ENCODE results near the gene ENDOV. TPM values are rescaled to one million over a fixed set of nuclear protein-coding genes. Genes with fewer than 3 reads are reported as not detected.

ENDOV gene
- total and polyA plus RNA-seq, 2 donors (not counting 3 experiments of a cell fraction or from before 2014, with no cell fraction given): 20.4 to 25.9 TPM

- ChIA-PET POLR2A (no interaction called here), CTCF (interaction anchor here (1.0 to 1.2 kb wide), 2 partner anchors 20 to 26 kb away, joined by 3 to 4 read pairs; no protein-coding TSS in a partner anchor)
- no TSS peak for BruUV-seq (replicated peaks)
- Histone ChIP-seq H3K9me1 (replicated peaks; ENCODE audit: control insufficient read depth, extremely low read depth, insufficient read depth, low read length) (no peaks in the 10 kb centered on the region), H4K20me1 (replicated peaks; ENCODE audit: control insufficient read depth, extremely low read depth, insufficient read depth, low read length) (no peaks in the 10 kb centered on the region), H3K9me3 (replicated peaks; ENCODE audit: control insufficient read depth, insufficient read depth, low read length) (no peaks in the 10 kb centered on the region), H3K27me3 (ENCODE audit: control insufficient read depth in 2 of 2, insufficient read depth in 2 of 2, low read length in 2 of 2) (peaks cover 0 to 1% of the 10 kb centered on the region in 2 experiments), H3K4me1 (ENCODE audit: control insufficient read depth, extremely low read depth, insufficient read depth, low read length) (peaks cover 9% of the 10 kb centered on the region), H3K79me2 (ENCODE audit: control insufficient read depth, insufficient read depth, low read length) (no peaks in the 10 kb centered on the region), H3K4me3 (replicated peaks in 1 of 3; ENCODE audit: insufficient read depth in 1 of 3, low read depth in 1 of 3, low read length in 3 of 3) (no peak overlapping the region), H3K9ac (replicated peaks; ENCODE audit: extremely low read depth, insufficient read depth, low read length) (no peak overlapping the region), H2AFZ (ENCODE audit: low read depth, low read length) (no peak overlapping the region), H3K4me2 (ENCODE audit: insufficient read depth, low read length) (no peak overlapping the region), H3K27ac (ENCODE audit: insufficient read depth, low read depth, low read length) (no peak overlapping the region), H3K36me3 (ENCODE audit: control insufficient read depth in 2 of 2, extremely low read depth in 1 of 2, insufficient read depth in 2 of 2, low read length in 2 of 2) (no peaks in the 10 kb centered on the region)
- no peak for TF ChIP-seq JUN (IDR thresholded peaks at IDR 0.05; ENCODE audit: borderline replicate concordance, insufficient read depth, insufficient read length, low read depth)
- no peak for TF ChIP-seq FOS (IDR thresholded peaks at IDR 0.05; ENCODE audit: borderline replicate concordance, insufficient read depth, low read length)
- no peak for TF ChIP-seq POLR2AphosphoS5 (IDR thresholded peaks at IDR 0.05; ENCODE audit: insufficient read depth, low read depth, low read length)
- no peak for TF ChIP-seq GATA2 (IDR thresholded peaks at IDR 0.05; ENCODE audit: insufficient read depth, insufficient read length, low read depth, low read length)
- no peak for TF ChIP-seq MAX (IDR thresholded peaks at IDR 0.05; ENCODE audit: insufficient read depth, insufficient read length)
- TF ChIP-seq EZH2 (IDR thresholded peaks at IDR 0.05; ENCODE audit: borderline replicate concordance, low read depth, low read length, severe bottlenecking): no peak
- no peak for TF ChIP-seq POLR2A (IDR thresholded peaks at IDR 0.05; ENCODE audit: low read depth, low read length)
- no peak for TF ChIP-seq CTCF (IDR thresholded peaks at IDR 0.05; ENCODE audit: extremely low read depth in 1 of 2, insufficient read depth in 1 of 2, low read depth in 1 of 2, low read length in 2 of 2)
- TF ChIP-seq MYC (IDR thresholded peaks at IDR 0.05; ENCODE audit: low read depth, low read length): no peak
- dilution Hi-C loops (cut with MboI; ENCODE audit: extremely low pct_ligation_motif_present, low sequenced_read_pairs): no loop called here
- FAIRE-seq: no peak
- DNase-seq (ENCODE audit: low read depth, low spot score): no peak
- intact Hi-C loops (cut with micrococcal nuclease): no loop called here
Observed at GRCh38 chr17:80453126-80453997, 38.4 kb downstream of the ENDOV start.

All from endothelial cell of umbilical vein (primary cell).